GM10847 (cell line): Measurements from ENCODE around the gene FBXO47.

Experiments used
- POLR2A ChIP-seq: IDR thresholded peaks from 2 replicates; pipeline ENCODE4 v1.6.1; 2011; ENCODE audit not compliant: insufficient read length; ENCODE audit errors: extremely low read depth

The FBXO47 gene

DNA sequence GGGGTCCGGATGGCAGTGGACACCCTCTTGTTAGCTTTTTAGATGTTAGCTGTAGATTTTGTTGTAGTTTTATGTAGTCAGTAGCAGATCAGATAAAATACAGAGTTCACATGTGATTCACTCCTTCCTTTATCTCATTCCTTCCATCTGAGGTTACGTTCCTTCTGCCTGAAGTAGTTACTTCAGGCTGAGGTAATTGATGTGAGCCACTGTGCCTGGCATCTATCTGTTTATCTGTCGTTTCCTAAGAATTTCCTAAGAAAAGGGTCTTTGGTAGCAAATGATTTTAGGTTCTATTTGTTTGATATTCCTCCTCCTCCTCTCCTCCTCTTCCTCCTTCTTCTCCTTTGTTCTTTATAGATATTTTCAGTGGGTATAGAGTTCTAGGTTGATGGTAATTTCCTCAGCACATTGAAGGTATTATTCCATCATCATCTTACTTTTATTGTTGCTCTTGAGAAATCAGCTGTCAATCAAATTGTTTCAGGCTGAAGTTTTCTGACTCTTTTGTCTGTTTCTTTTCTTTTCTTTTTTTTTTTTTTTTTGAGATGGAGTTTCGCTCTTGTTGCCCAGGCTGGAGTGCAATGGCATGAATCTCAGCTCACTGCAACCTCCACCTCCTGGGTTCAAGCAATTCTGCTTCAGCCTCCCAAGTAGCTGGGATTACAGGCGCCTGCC, 29.6 kb upstream of the FBXO47 start:
- TF ChIP-seq POLR2A, result no peak

DNA sequence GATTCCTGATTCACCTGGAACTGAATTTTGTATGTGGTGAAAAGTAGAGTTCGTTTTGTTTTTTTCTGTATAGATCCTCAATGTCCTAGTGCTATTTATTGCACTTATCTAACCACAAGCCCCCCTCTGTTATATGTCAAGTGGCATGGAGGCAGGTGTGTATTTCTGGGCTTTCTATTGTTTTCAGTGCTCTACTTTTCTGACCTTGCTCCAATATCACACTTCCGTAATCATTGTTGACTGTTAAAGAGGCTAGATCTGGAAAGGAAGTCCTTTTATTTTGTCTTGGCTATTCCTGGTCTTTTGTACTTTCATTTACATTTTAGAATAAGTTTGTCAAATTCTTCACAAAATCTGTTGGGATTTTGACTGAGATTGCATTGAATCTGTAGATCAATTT, 26.8 kb upstream of the FBXO47 start:
- no peak for TF ChIP-seq POLR2A

DNA sequence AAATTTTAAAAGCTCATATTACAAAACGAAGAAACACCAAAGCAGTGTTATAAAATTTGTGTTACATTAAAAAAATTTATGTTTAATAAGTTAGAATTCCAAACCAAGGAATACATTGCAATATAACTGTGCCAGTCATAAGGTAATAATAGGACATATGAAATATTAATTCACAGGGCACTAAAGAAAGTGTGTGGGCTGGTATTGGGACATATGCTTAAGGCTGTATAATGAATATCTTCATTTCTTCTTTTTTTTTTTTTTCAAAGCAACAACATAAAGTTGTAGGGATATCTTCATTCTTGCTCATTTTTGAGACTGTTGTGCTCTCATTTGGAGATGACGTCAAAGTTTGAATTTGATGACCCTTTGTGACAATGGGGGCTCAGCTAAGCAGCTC, 17.5 kb upstream of the FBXO47 start:
- TF ChIP-seq POLR2A, result no peak

DNA sequence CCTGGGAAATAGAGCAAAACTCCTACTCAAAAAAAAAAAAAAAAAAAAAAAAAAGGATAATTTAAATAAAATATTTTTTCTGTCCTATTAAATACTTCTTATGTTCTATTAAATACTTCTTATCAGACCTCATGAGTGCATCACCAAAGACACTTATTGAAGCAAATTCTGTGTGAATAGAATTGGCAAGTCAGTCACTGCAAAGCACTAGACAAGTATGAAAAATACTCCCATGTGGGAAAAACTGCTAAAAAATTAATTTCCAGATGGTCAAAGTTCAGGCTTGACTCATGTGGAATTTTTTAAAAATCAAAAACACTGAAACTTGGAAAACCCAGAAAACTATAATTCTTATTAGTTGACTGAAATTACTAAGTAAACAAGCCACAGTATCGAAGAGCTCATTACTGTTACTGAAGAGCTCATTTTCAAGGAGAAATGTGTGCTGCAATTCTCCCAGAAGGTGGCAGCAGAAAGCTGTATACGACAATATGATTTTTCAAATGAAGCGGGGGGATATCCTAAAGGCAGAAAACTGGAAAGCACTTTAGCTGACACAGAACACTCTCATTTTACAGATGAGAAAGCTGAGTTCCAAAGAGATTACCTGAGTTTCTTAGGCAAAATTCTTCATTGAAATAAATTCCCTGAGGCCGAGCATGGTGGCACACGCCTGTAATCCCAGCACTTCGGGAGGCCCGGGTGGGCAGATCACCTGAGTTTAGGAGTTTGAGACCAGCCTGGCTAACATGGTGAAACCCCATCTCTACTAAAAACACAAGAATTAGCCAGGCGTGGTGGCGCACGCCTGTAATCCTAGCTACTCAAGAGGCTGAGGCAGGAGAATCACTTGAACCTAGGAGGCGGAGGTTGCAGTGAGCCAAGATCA, 15.9 kb upstream of the FBXO47 start:
- no peak for TF ChIP-seq POLR2A

DNA sequence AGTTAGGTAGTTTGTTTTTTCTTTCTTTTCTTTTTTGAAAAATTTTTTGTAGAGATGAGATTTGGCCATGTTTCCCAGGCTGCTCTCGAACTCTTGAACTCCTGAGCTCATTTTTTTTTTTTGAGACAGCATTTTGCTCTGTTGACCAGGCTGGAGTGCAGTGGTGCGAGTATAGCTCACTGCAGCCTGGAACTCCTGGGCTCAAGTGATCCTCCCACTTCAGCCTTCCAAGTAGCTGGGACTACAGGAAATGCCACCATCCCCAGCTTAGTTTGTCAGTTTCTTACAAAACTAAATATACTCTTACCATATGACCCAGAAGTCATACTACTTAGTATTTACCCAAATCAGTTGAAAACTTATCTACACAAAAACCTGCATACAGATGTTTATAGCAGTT, 14.4 kb upstream of the FBXO47 start:
- no peak for TF ChIP-seq POLR2A

DNA sequence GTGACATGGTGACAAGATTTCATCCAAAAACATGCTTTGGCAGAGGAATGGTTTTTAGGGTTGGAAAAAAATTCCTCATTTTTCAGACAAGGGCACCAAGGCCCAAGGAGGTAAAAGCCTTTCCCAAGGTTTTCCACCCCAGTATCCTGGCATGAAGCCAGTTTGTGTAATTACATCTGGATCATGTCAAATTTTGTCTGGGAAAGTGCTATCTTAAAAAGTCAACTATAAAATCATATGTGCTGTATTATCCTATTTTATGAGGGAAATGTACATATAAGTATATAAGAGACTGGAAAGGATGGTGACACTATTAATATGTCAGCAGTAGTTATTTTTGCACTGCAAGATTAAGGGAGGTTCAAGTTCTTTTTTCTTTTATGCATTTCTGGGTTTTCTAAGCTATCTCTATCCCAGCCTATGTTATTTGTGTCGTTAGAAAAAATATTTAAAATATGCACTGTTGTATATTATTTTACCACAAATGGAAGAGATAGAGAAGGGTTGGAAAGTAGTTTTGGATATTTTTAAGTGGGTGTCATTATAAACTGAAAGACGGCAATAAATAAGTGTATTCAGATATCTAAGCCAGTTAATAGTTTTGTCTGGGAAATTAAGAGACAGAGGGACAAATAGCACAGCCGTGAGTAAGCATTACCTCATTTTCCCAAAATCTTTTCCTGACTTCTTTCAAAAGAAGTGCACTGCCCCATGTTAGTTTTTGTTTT, 13.5 kb upstream of the FBXO47 start:
- TF ChIP-seq POLR2A, result no peak

DNA sequence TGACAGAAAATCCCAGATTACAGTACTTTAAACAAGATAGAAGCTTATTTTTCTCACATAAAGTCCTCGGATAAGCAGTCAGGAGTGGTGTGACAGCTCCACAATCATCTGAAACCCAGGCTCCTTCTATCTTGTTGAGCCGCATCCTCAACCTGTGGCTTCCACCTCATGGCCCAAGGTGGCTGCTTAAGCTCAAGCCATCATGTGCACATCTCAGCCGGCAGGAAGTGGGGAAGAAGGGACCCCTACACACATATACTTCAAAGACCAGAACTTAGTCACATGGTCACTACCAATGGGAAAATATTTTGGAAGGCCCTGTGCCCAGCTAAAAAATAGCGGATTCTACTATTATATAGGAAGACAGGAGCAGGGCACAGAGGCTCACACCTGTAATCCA, 11.0 kb upstream of the FBXO47 start:
- no peak for TF ChIP-seq POLR2A

DNA sequence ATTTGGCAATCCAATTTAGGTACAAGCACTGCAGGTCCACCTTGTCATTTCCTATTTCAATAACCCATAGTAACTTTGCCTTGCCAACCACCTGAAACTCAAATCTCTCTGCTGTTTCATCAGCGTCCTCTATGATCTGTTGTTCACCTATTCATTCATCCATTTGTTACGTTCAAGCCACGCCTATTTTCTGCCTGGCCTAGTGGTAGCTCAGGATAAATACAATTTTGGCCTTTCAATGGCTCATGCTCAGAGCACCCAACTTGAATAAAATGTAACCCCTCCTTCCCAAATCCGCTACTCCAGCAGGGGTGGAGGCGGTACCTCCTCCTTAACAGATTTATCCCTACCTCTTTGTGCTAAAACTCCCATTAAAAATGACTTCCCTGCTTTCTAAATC, 3.6 kb upstream of the FBXO47 start:
- no peak for TF ChIP-seq POLR2A

DNA sequence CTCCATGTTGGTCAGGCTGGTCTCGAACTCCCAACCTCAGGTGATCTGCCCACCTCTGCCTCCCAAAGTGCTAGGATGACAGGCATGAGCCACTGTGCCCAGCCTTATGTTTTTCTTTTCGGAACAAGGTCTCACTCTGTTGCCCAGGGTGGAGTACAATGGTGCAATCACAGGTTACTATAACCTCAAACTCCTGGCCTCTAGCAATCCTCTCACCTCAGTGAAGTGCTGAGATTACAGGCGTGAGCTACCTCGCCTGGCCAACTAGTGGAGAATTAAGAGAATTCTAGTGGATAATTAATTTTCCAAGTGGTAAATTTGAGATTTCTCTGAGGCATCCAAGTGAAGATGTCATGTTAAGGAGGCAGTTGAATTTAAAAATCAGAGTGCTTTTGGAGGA, 2.9 kb upstream of the FBXO47 start:
- TF ChIP-seq POLR2A, result no peak

DNA sequence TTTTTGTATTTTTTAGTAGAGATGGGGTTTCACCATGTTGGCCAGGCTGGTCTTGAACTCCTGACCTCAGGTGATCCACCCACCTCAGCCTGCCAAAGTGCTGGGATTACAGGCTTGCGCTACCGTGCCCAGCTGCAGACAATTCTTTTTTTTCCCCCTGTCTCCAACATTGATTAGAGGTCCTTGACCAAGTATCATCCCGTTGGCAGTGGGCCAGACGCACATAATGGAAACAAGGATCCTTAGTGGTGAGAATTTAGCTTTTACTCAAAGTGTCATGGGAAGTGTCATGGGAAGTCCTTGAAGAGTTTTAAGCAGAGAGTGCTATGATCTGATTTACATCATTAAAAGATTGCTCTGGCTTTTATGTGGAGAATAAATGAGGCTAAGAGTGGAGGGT, 2.1 kb upstream of the FBXO47 start:
- TF ChIP-seq POLR2A, result no peak

DNA sequence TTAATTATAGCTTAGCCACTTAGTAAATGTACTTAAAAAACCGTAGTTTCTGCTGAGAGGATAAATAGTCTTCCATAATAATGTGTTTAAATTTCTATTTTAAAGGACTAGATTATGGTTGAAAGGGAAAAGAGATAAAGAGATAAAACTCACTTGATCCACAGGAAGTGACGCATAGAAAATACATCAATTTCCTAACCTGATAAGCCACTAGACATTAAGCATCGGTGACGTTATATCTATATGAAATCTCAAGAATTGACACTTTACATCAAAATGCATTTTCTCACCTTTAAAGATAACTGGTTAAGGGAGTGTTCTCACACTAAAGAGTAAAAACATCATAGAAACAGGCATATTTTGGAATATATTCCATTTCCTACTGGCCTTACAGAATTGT, 5.8 kb downstream of the FBXO47 start:
- no peak for TF ChIP-seq POLR2A

DNA sequence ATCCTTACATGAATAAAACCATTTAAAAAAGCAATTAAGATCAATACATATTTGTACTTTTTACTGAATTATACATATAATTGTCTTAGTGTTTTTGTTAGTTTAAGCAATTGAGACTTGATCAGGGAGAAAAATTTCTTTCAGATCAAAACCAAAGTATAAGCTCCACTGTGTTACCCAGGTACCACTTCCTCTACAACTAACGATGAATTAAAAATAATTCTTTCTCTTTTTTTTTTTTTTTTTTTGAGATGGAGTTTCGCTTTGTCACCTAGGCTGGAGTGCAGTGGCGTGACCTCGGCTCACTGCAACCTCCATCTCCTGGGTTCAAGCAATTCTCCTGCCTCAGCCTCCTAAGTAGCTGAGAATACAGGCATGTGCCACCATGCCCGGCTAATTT, 6.8 kb downstream of the FBXO47 start:
- no peak for TF ChIP-seq POLR2A

DNA sequence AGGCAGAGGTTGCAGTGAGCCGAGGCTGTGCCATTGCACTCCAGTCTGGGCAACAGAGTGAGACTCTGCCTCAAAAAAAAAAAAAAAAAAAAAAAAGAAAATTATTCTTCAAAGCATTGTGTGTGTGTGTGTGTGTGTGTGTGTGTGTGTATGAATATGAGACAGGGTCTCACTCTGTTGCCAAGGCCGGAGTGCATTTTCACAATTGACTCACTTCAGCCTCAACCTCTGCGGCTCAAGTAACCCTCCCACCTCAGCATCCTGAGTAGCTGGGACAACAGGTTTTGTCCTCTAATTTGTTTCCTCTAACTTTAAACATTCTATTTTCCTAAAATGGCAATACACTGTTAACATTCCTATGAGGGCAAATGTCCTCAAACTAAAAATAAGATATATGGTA, 7.7 kb downstream of the FBXO47 start:
- TF ChIP-seq POLR2A, result no peak

DNA sequence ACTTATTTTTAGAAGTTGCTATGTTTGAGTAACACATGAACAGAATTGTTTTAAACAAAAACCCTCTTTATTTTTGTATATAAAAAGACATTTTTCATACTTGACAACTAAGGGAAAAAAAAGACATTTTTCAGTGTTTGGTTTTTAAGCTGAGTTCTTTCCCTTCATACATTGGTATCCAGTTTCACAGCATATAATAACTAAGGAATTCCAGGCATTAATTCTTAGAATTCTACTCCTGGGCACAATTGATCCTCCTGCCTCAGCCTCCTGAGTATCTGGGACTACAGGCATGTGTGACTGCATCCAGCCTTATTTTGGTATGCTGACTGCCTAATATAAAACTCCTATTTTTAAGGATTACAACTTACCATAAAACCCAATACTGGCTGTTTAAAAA, 8.4 kb downstream of the FBXO47 start:
- no peak for TF ChIP-seq POLR2A

DNA sequence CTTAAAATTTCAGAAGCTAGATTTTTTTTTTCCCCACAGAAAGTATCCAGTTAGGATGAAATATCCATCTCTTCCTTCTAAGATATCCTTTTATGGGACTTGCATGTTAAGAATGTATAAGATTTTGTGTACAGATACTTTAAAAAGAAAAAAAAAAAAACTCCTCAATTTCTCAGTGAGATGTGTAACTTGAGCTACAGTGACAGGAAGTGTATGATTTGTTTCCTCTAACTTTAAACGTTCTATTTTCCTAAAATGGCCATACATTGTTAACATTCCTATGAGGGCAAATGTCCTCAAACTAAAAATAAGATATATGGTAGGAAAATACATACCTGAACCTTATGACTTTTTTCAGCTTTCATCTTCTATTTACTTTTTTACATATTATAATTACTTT, 8.9 kb downstream of the FBXO47 start:
- TF ChIP-seq POLR2A, result no peak

DNA sequence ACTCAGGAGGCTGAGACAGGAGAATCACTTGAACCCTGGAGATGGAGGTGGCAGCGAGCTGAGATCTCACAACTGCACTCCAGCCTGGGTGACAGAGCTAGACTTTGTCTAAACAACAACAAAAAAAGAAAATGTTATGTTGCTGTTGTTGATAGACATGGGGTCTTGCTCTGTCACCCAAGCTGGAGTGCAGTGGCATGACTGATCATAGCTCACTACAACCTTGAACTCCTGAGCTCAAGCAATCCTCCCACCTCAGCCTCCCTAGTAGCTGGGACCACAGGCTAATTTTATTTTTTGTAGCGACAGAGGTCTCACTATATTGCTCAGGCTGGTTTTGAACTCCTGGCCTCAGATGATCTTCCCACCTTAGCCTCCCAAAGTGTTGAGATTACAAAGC, 20.0 kb downstream of the FBXO47 start:
- TF ChIP-seq POLR2A, result no peak
